ENCODE results near the gene NTM.
A peak's percentile ranks its signal among the peaks of the same experiment; 100 is the strongest.

NTM gene

DNA sequence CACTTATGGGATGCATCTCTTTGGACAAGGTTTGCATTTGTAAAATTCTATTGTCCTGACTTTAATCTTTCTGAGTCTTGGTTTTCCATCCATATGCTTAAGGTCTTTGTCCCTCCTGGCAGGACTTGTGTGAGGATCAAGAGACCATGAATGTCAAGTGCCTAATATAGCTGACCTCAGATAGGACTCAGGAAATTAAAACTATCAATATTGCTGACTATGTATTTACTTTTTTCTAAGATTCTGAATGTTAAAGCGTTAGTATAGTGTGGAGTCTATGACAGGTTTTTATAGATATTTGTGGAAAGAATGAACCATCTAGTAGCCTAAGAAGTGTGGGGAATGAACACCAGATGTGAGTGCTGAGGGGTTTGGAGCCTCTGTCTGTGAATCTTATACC, 637.8 kb downstream of the NTM start:
- H3K4me3 ChIP-seq (ENCODE audit: severe bottlenecking) = no peak overlapping the region
- no peaks in the 10 kb centered on the region for H3K36me3 ChIP-seq (ENCODE audit: low read depth)
- no peak overlapping the region for H3K27ac ChIP-seq (ENCODE audit: poor library complexity, severe bottlenecking)
- no peak for DNase-seq (ENCODE audit: low spot score)
- no peaks in the 10 kb centered on the region for H3K9me3 ChIP-seq (ENCODE audit: severe bottlenecking)
- H3K4me1 ChIP-seq (ENCODE audit: insufficient read depth, poor library complexity, severe bottlenecking) = no peaks in the 10 kb centered on the region
- TF ChIP-seq, protein P1, sequence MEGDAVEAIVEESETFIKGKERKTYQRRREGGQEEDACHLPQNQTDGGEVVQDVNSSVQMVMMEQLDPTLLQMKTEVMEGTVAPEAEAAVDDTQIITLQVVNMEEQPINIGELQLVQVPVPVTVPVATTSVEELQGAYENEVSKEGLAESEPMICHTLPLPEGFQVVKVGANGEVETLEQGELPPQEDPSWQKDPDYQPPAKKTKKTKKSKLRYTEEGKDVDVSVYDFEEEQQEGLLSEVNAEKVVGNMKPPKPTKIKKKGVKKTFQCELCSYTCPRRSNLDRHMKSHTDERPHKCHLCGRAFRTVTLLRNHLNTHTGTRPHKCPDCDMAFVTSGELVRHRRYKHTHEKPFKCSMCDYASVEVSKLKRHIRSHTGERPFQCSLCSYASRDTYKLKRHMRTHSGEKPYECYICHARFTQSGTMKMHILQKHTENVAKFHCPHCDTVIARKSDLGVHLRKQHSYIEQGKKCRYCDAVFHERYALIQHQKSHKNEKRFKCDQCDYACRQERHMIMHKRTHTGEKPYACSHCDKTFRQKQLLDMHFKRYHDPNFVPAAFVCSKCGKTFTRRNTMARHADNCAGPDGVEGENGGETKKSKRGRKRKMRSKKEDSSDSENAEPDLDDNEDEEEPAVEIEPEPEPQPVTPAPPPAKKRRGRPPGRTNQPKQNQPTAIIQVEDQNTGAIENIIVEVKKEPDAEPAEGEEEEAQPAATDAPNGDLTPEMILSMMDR (IDR thresholded peaks at IDR 0.05; ENCODE audit: poor library complexity, severe bottlenecking) = no peak
- ATAC-seq (ENCODE audit: low read depth) = no peak
- H3K27me3 ChIP-seq (ENCODE audit: insufficient read depth, poor library complexity, severe bottlenecking) = no peaks in the 10 kb centered on the region

DNA sequence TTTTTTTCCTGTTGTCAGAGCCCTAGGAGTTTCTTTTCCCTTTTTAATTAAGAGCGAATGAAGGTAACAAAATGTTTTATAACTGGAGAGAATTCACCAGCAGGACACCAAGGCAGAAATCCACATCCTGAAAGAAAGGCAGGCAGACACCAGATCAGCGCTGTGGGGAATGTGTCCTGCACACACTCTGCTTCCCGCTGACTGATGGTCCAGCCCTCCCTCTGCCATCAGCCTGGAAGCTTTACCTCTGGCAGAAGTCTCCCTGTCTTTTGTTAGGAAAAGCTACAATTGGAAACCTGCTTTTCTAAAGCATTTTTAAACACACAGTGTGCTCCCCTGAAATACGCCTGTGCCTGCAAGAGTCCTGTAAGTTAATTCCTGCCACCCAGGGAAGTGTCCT, 638.5 kb downstream of the NTM start:
- Histone ChIP-seq H3K27ac (ENCODE audit: poor library complexity, severe bottlenecking) (no peak overlapping the region), H3K4me3 (ENCODE audit: severe bottlenecking) (no peak overlapping the region), H3K9me3 (ENCODE audit: severe bottlenecking) (no peaks in the 10 kb centered on the region), H3K27me3 (ENCODE audit: insufficient read depth, poor library complexity, severe bottlenecking) (no peaks in the 10 kb centered on the region), H3K4me1 (ENCODE audit: insufficient read depth, poor library complexity, severe bottlenecking) (no peaks in the 10 kb centered on the region), H3K36me3 (ENCODE audit: low read depth) (no peaks in the 10 kb centered on the region)
- ATAC-seq (ENCODE audit: low read depth) (no peak), DNase-seq (ENCODE audit: low spot score) (no peak)
- TF ChIP-seq, protein P1 (IDR thresholded peaks at IDR 0.05; ENCODE audit: poor library complexity, severe bottlenecking) = no peak

- ATAC-seq (ENCODE audit: low read depth) (no peak), DNase-seq (ENCODE audit: low spot score) (no peak)
- Histone ChIP-seq H3K36me3 (ENCODE audit: low read depth) (no peaks in the 10 kb centered on the region), H3K9me3 (ENCODE audit: severe bottlenecking) (no peaks in the 10 kb centered on the region), H3K27ac (ENCODE audit: poor library complexity, severe bottlenecking) (no peak overlapping the region), H3K4me1 (ENCODE audit: insufficient read depth, poor library complexity, severe bottlenecking) (peaks cover 28% of the 10 kb centered on the region), H3K27me3 (ENCODE audit: insufficient read depth, poor library complexity, severe bottlenecking) (no peaks in the 10 kb centered on the region), H3K4me3 (ENCODE audit: severe bottlenecking) (no peak overlapping the region)
- TF ChIP-seq, protein P1 (IDR thresholded peaks at IDR 0.05; ENCODE audit: poor library complexity, severe bottlenecking) = no peak
Observed at GRCh38 chr11:132020001-132020400, 649.6 kb downstream of the NTM start.

- DNase-seq (ENCODE audit: low spot score) (no peak), ATAC-seq (ENCODE audit: low read depth) (no peak)
- H3K27ac ChIP-seq (ENCODE audit: poor library complexity, severe bottlenecking) = no peak overlapping the region
- H3K27me3 ChIP-seq (ENCODE audit: insufficient read depth, poor library complexity, severe bottlenecking) = no peaks in the 10 kb centered on the region
- H3K9me3 ChIP-seq (ENCODE audit: severe bottlenecking) = no peaks in the 10 kb centered on the region
- no peaks in the 10 kb centered on the region for H3K36me3 ChIP-seq (ENCODE audit: low read depth)
- no peak overlapping the region for H3K4me3 ChIP-seq (ENCODE audit: severe bottlenecking)
- peaks cover 40% of the 10 kb centered on the region for H3K4me1 ChIP-seq (ENCODE audit: insufficient read depth, poor library complexity, severe bottlenecking)
- TF ChIP-seq, protein P1 (IDR thresholded peaks at IDR 0.05; ENCODE audit: poor library complexity, severe bottlenecking) = no peak
Observed at GRCh38 chr11:132022285-132022684, 651.9 kb downstream of the NTM start.

- ATAC-seq (ENCODE audit: low read depth) (no peak), DNase-seq (ENCODE audit: low spot score) (no peak)
- Histone ChIP-seq H3K27ac (ENCODE audit: poor library complexity, severe bottlenecking) (peak overlapping the region; percentile 81), H3K36me3 (ENCODE audit: low read depth) (no peaks in the 10 kb centered on the region), H3K4me3 (ENCODE audit: severe bottlenecking) (no peak overlapping the region), H3K9me3 (ENCODE audit: severe bottlenecking) (no peaks in the 10 kb centered on the region), H3K4me1 (ENCODE audit: insufficient read depth, poor library complexity, severe bottlenecking) (peaks cover 37% of the 10 kb centered on the region), H3K27me3 (ENCODE audit: insufficient read depth, poor library complexity, severe bottlenecking) (no peaks in the 10 kb centered on the region)
- TF ChIP-seq, protein P1 (IDR thresholded peaks at IDR 0.05; ENCODE audit: poor library complexity, severe bottlenecking) = no peak
Observed at GRCh38 chr11:132022733-132023478, 652.5 kb downstream of the NTM start.
